ENCODE data around the gene PCCB.

- TF ChIP-seq CTCF (IDR thresholded peaks at IDR 0.05): no peak
- no peak for TF ChIP-seq EP300 (IDR thresholded peaks at IDR 0.05)
- no peak for TF ChIP-seq POLR2A (IDR thresholded peaks at IDR 0.05)
These were observed 79.5 kb downstream of the PCCB start for GRCh38 chr3:136329593-136329992.
